GM19025 (cell line): ENCODE results near the gene SPO11.

ENCODE experiments used
- ATAC-seq: cut with Tn5 transposase; IDR thresholded peaks from one replicate; pipeline ENCODE4 v1.9.1; 2021; ENCODE audit warnings: mild to moderate bottlenecking, low read depth, moderate library complexity; ENCODE audit not compliant: unreplicated experiment

The SPO11 gene

GRCh38 chr20:57387945-57388371, 58.4 kb downstream of the SPO11 start:
- no peak for ATAC-seq

DNA sequence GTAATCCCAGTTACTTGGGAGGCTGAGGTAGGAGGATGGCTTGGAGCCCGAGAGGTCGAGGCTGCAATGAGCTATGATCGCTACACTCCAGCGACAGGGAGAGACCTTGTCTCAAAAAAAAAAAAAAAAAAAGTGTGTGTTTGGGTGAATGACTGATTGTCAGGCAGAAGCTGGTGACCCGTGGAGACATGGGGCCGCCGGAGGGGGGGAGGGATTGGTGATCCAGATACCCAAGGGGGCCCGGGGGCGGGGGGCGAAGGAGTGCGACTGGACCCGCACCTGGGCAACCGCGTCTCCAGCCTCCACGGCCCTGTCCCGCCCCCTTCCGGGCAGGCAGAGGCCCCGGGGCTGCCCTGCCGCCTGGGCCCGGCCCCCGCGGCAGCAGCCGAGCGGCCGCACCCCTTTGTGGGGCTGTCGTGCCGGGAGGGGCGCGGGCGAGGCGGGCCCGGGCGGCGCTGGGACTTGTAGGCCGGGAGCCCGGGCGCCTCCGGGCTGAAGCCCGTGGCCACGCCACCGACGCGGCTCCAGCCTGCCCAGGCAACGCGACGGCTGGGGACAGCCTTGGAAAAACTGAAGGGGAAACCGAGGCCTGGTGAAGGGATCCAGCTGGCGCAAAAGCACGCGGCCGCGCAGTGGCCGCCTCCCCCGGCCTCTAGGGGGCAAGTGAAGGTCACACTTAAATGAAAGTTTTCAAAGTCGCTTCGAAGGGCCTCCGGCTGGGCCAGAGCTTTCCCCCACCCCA, 59.5 kb downstream of the SPO11 start:
- no peak for ATAC-seq

- ATAC-seq = no peak
Measured at GRCh38 chr20:57389695-57390603, 60.3 kb downstream of the SPO11 start.

GRCh38 chr20:57390604-57391438, 61.2 kb downstream of the SPO11 start, which contains the start of gene RBM38:
Gene RBM38, plus strand, starts transcription at chr20:57391396. Its CDS starts 186 bp downstream, at chr20:57391582.
- ATAC-seq = peak; percentile 55

DNA sequence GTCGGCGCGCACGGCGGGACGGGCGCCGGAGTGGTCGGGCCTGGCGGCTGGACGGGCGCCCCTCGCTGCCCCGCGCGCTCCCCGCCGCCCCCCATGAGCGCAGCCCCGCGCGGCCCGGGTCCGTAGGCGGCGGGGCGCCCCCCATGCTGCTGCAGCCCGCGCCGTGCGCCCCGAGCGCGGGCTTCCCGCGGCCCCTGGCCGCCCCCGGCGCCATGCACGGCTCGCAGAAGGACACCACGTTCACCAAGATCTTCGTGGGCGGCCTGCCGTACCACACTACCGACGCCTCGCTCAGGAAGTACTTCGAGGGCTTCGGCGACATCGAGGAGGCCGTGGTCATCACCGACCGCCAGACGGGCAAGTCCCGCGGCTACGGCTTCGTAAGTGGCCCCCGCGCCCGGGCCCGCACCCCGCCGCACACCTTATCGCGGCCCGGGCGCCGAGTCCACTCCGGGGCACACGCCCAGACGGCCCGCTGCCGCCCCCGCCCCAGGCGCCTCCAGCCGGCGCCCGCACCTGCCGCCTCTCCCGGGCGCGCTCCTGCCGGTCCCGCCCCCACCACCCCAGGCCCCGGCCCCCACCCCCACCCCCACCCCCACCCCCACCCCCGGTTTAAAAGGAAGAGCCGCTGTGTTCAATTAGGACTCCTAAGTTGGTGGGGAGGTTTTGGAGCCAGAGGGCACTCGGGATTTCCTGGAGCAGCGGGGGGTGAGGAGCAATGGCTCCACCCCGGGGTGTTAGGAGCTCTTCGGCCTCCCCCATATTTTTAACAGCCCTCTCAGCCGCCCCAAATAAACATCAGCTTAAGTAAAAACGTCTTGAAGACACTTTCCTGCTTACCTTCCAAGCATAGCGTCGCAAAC, 62.1 kb downstream of the SPO11 start:
- peak; percentile 9 for ATAC-seq

- ATAC-seq = no peak
Measured at GRCh38 chr20:57392512-57393271, 63.1 kb downstream of the SPO11 start.
